GM12892 (cell line): ENCODE measurements around the gene LIN54.
A peak's percentile ranks its signal among the peaks of the same experiment; 100 is the strongest.
"Not testable (repeated sequence)": the region's sequence is repeated elsewhere in the genome, so short reads cannot be mapped to it uniquely, and the experiment has no call there.

Experiments used
- DNase-seq: peaks from one replicate; pipeline ENCODE4 v3.0.0; 2011; ENCODE audit not compliant: insufficient read length
- FAIRE-seq: peaks from 2 replicates; lab custom pipeline; 2011; peaks lifted over from hg19 to GRCh38; lab: Jason Lieb, UNC
- POLR2A ChIP-seq: IDR thresholded peaks from 2 replicates; pipeline ENCODE4 v1.6.1; 2011; ENCODE audit warnings: low read depth, low read length, control low read depth
- POLR2AphosphoS5 ChIP-seq: IDR thresholded peaks from 2 replicates; pipeline ENCODE4 v1.6.1; 2011; ENCODE audit warnings: low read depth, low read length, control low read depth
- TAF1 ChIP-seq: IDR thresholded peaks from 2 replicates; pipeline ENCODE4 v1.6.1; 2011; ENCODE audit warnings: low read depth, mild to moderate bottlenecking, control low read depth, low read length, borderline replicate concordance

The LIN54 gene

GRCh38 chr4:83002329-83002728 lies 8.3 kb downstream of the LIN54 start:
- TF ChIP-seq POLR2A = no peak
- no peak for TF ChIP-seq POLR2AphosphoS5
- no peak for TF ChIP-seq TAF1
- DNase-seq (no peak), FAIRE-seq (no peak)

- FAIRE-seq (no peak), DNase-seq (no peak)
- TF ChIP-seq POLR2AphosphoS5 (no peak), POLR2A (no peak), TAF1 (no peak)
These were observed 11.7 kb downstream of the LIN54 start for GRCh38 chr4:82998898-82999297.

- TF ChIP-seq POLR2A = no peak
- TF ChIP-seq POLR2AphosphoS5 = no peak
- TF ChIP-seq TAF1 = no peak
- DNase-seq (no peak), FAIRE-seq (no peak)
These were observed 15.8 kb downstream of the LIN54 start for GRCh38 chr4:82994834-82995233.

GRCh38 chr4:82989575-82990429 lies 20.8 kb downstream of the LIN54 start:
- TF ChIP-seq POLR2AphosphoS5 (no peak), POLR2A (no peak), TAF1 (no peak)
- FAIRE-seq = peak; percentile 65
- DNase-seq = peak; percentile 30

- no peak for TF ChIP-seq TAF1
- FAIRE-seq (peak; percentile 60), DNase-seq (no peak)
These were observed 22.2 kb downstream of the LIN54 start for GRCh38 chr4:82988323-82988832.

GRCh38 chr4:82987519-82987918 lies 23.1 kb downstream of the LIN54 start:
- not testable (repeated sequence) for DNase-seq, FAIRE-seq

GRCh38 chr4:82984459-82984858 lies 26.2 kb downstream of the LIN54 start:
- no peak for FAIRE-seq
- DNase-seq = no peak
- TF ChIP-seq POLR2AphosphoS5 = no peak
- TF ChIP-seq TAF1 = no peak
- TF ChIP-seq POLR2A = no peak

GRCh38 chr4:82983444-82983843 lies 27.2 kb downstream of the LIN54 start:
- DNase-seq (no peak), FAIRE-seq (no peak)
- TF ChIP-seq POLR2AphosphoS5 (no peak), TAF1 (no peak), POLR2A (no peak)

GRCh38 chr4:82981138-82981537 lies 29.5 kb downstream of the LIN54 start:
- TF ChIP-seq TAF1 = no peak
- TF ChIP-seq POLR2AphosphoS5 = no peak
- no peak for TF ChIP-seq POLR2A
- FAIRE-seq (no peak), DNase-seq (no peak)

GRCh38 chr4:82975792-82976191 lies 34.8 kb downstream of the LIN54 start:
- TF ChIP-seq TAF1 (no peak), POLR2A (no peak), POLR2AphosphoS5 (no peak)
- DNase-seq (no peak), FAIRE-seq (no peak)

- no peak for DNase-seq
- FAIRE-seq = no peak
- TF ChIP-seq TAF1 = no peak
These were observed 41.2 kb downstream of the LIN54 start for GRCh38 chr4:82969414-82969813.

GRCh38 chr4:82968972-82969371 lies 41.7 kb downstream of the LIN54 start:
- peak; percentile 89 for FAIRE-seq
- DNase-seq = no peak
- TF ChIP-seq POLR2A = no peak

GRCh38 chr4:82965763-82966162 lies 44.9 kb downstream of the LIN54 start:
- TF ChIP-seq POLR2AphosphoS5 (no peak), POLR2A (no peak), TAF1 (no peak)
- DNase-seq (no peak), FAIRE-seq (peak; percentile 17)
